Measurements from ENCODE around the gene MCF2L2. TPM values are rescaled to one million over a fixed set of nuclear protein-coding genes. Genes with fewer than 3 reads are reported as not detected.

MCF2L2 gene
- total RNA-seq, 4 donors from 2014 or later: 0.16 to 0.66 (median 0.26) TPM

DNA sequence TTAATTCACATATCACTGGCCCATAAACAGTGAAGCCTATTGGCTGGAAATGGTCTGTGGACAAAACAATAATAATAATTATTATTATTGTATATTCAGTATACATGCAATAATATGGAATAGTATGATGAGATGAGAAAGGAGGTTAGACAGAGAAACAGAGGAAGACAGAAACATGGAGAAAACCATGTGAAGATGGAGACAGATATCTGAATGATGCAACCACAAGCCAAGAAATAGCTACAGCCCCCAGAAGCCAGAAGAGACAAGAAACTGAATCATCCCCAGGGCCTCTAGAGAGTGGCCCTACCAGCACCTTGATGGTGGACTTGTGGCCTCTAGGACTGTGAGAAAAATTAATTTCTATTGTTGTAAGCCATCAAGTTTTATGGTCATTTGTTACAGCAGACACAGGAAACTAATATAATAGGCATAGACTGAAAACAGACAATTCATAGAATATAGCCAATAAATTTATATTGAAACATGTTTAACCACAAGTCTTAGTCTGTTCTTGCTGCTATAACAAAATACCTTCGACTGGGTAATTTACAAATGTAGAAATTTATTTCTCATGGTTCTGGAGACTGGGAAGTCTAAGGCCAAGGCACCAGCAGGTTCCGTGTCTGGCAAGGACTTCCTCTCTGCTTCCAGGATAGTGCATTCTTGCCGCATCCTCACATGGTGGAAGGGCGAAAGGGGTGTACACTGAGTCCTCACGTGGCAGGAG lies 31.6 kb downstream of the MCF2L2 start:
- TF ChIP-seq CTCF (IDR thresholded peaks at IDR 0.05; ENCODE audit: low read depth): no peak

DNA sequence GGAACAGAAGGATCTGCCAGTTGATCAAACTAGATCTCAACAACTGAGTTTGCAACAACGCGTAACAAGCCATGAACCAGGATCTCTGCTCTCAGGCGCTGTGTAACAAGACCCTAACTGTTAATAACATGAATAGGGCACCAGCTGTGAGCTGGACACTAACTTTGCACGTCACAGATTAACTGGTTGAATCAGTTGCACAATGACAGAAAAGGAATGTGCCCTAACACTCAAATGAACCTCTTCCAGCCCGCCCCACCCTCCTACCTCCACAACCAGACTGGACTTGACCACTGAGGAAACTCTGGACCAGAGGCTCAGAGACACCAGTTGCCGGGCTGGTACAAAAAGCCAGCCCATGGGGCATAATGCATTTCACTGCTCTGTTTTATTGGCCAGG lies 34.3 kb downstream of the MCF2L2 start:
- TF ChIP-seq CTCF (IDR thresholded peaks at IDR 0.05; ENCODE audit: low read depth): no peak

- no peak for TF ChIP-seq CTCF (IDR thresholded peaks at IDR 0.05; ENCODE audit: low read depth)
These were observed 34.8 kb downstream of the MCF2L2 start for GRCh38 chr3:183393625-183394024.

DNA sequence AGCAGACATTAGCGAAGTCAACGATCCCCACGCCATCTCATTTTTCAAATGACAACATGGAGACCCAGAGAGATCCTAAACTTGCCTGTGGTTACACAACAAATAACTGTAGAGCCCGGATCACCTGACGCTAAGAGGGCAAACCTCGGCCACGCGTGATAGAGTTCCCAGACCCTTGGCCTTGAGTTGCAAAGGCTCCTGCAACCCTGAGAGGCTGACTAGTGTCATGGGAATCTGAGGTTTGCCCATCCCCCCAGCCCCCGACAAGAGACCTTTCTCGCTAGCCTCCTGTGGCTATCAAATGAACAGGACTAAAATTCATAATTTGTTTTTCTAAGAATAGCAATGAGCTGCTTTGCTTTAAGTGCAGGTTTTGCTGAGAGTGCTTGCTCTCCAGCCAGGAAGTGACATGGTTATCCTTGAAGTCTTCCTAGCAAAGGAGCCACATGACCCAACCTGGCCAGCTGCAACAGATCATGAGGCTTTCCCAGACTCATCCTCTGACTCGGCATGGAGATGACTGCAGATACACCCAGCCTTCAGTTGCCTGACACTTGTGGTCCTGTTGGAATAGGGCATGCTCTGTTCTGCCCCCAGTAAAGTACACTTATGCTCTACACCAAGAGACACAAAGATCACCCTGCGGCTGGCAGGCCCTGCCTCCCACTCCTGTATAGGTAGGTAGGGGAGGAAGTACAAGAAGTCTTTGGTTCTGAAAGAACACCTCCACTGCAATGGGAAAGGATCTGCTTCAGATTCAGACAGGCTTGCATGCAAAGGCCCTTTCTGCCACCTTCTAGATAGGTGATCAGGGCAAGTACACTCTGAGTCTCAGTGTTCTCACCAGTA lies 36.0 kb downstream of the MCF2L2 start:
- no peak for TF ChIP-seq CTCF (IDR thresholded peaks at IDR 0.05; ENCODE audit: low read depth)

GRCh38 chr3:183391460-183391859 lies 37.0 kb downstream of the MCF2L2 start:
- TF ChIP-seq CTCF (IDR thresholded peaks at IDR 0.05; ENCODE audit: low read depth): no peak

- no peak for TF ChIP-seq CTCF (IDR thresholded peaks at IDR 0.05; ENCODE audit: low read depth)
These were observed 37.6 kb downstream of the MCF2L2 start for GRCh38 chr3:183390844-183391243.

DNA sequence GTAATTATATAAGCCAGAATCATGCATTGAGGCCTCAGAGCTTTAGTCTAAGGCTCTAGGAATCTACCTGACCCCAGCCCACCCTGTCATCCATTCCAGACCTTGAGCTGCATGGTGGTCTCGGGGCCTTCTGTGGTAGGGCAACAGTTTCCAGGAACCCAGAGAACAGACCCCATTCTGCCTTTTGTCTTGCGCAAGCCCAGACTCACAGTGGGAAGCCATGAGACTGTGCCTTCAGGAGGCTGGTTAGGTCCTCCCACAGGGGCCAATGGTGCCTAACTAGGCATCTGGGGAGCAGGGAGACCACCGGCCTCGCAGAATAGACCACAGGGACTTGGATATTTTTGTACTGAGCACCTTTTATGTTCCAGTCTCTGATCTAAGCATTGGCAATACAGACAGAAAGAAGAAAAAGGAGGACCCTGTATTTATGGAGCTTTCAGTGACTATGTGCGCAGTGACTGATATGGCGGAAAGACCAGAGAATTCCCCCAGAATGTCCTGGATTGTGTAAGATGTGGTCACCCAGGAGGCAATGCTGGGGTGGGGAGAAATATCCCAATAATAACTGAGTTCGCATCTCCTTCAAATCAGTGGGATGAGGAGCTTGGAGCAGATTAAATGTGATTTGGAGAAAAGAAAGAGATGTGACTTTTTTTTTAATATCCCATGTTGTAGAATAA lies 40.1 kb downstream of the MCF2L2 start:
- TF ChIP-seq CTCF (IDR thresholded peaks at IDR 0.05; ENCODE audit: low read depth): no peak
